ENCODE results near the gene ANO9. TPM values are rescaled to one million over a fixed set of nuclear protein-coding genes. Genes with fewer than 3 reads are reported as not detected.
A peak's percentile ranks its signal among the peaks of the same experiment; 100 is the strongest.

ANO9 gene
- total and polyA plus RNA-seq, 5 donors, result 0.14 to 0.46 (median 0.20) TPM

GRCh38 chr11:420054-420910 lies 21.5 kb downstream of the ANO9 start:
- H3K9me3 ChIP-seq (ENCODE audit: control insufficient read depth, low read length), result no peaks in the 10 kb centered on the region
- peak in 2 of 3 donors; percentile 31 to 55 for DNase-seq
- WGBS, result 56% methylated on average over 71 of the region's 71 CpGs
- H3K27ac ChIP-seq (ENCODE audit: low read length), result no peak overlapping the region
- H3K27me3 ChIP-seq (ENCODE audit: control insufficient read depth, insufficient read depth), result no peaks in the 10 kb centered on the region
- no peak overlapping the region for H3K4me3 ChIP-seq (ENCODE audit: low read length)
- intact Hi-C loops (cut with DNase I), result loop anchor here in 1 of 4 donors (10.0 kb wide), 1 partner anchor 865 kb away; no protein-coding TSS in a partner anchor
- no peak for ATAC-seq
- H3K4me1 ChIP-seq (ENCODE audit: control insufficient read depth, insufficient read depth, low read length), result no peaks in the 10 kb centered on the region

DNA sequence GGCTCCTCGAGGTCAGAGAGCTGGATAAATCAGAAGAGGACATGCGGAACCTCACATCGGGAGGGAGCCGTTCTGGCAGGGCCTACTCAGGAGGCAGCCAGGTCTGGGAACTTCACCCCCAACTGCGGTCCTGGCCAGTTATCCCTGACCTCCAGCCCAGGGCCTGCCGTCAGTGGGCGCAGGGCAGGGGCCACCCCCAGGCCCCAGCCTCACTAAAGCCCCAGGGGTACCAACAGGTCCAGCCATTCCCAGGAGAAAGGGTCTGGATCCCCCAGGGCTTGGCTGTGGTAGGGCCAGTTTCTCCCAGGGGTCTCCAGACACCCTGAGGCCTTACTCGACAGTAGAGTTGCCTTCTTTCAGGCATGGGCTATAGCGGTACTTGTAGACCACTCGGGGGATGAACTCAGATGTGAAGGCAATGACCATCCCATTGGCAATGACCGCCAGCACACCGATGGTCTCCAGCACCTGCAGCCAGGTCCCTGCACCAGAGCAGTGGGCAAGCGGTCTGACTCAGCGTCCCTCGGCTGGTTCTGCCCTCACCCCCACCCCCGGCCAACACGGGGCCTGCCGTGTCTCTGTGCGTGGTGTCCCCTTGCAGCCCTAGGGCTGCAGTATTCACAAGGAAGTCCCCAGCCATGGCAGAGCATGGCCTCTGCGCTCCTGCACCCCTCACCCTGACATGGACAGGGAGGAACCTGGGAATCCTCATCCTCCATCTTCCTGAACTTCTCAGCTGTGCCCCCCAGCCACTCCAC lies 22.4 kb downstream of the ANO9 start:
- Histone ChIP-seq H3K9me3 (ENCODE audit: control insufficient read depth, low read length) (no peaks in the 10 kb centered on the region), H3K4me1 (ENCODE audit: control insufficient read depth, insufficient read depth, low read length) (no peaks in the 10 kb centered on the region), H3K4me3 (ENCODE audit: low read length) (no peak overlapping the region), H3K27ac (ENCODE audit: low read length) (no peak overlapping the region), H3K27me3 (ENCODE audit: control insufficient read depth, insufficient read depth) (no peaks in the 10 kb centered on the region)
- DNase-seq, result peak in 2 of 3 donors; percentile 43 to 44
- intact Hi-C loops (cut with DNase I), result loop anchor here in 1 of 4 donors (10.0 kb wide), 1 partner anchor 865 kb away; no protein-coding TSS in a partner anchor
- no peak for ATAC-seq
- 80% methylated on average over 20 of the region's 20 CpGs for WGBS

- Histone ChIP-seq H3K4me3 (ENCODE audit: low read length) (no peak overlapping the region), H3K27me3 (ENCODE audit: control insufficient read depth, insufficient read depth) (no peaks in the 10 kb centered on the region), H3K27ac (ENCODE audit: low read length) (no peak overlapping the region), H3K9me3 (ENCODE audit: control insufficient read depth, low read length) (no peaks in the 10 kb centered on the region), H3K4me1 (ENCODE audit: control insufficient read depth, insufficient read depth, low read length) (no peaks in the 10 kb centered on the region)
- DNase-seq, result peak in 2 of 3 donors; percentile 46 to 58
- 83% methylated on average over 30 of the region's 30 CpGs for WGBS
- intact Hi-C loops (cut with DNase I), result no loop called here
- no peak for ATAC-seq
Measured at GRCh38 chr11:418343-419247, 23.2 kb downstream of the ANO9 start.

DNA sequence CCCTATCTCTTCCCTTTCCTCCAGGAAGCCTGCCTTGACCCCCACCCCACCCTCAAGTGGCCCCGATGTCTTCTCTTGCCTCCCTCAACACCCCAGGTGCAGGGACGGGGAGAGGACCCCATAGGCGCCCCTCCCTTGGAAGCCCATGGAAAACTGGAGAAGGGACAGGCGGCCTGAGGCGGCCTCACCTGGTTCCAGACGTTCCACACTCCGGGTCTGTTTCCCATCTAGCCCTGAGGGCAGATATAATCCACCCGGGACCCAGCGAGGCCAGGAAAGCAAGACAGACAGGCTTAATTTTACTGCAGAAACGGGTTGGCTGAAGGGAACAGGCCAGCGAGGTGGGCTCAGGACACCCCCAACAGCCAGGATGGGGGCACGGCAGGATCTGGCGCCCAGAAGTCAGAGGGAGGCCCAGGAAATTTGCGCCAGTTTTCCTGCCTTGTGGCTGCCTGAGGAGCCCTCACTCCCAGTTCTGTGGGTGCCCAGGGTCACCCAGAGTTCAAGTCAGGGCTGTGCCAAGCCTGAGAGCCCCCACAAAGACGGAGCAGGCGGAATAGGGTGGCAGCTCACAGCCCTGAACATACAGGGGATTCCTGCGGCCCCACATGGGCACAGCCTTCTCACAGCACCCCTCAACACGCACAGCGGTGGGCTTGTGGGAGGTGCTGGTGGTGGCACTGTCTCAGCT lies 24.0 kb downstream of the ANO9 start:
- H3K27me3 ChIP-seq (ENCODE audit: control insufficient read depth, insufficient read depth), result no peaks in the 10 kb centered on the region
- peak overlapping the region; percentile 41 for H3K4me3 ChIP-seq (ENCODE audit: low read length)
- H3K27ac ChIP-seq (ENCODE audit: low read length), result no peak overlapping the region
- 57% methylated on average over 19 of the region's 19 CpGs for WGBS
- intact Hi-C loops (cut with DNase I), result no loop called here
- peak in 2 of 3 donors; percentile 7 to 26 for DNase-seq
- H3K9me3 ChIP-seq (ENCODE audit: control insufficient read depth, low read length), result no peaks in the 10 kb centered on the region
- no peak for ATAC-seq
- no peaks in the 10 kb centered on the region for H3K4me1 ChIP-seq (ENCODE audit: control insufficient read depth, insufficient read depth, low read length)

- no peaks in the 10 kb centered on the region for H3K27me3 ChIP-seq (ENCODE audit: control insufficient read depth, insufficient read depth)
- intact Hi-C loops (cut with DNase I), result no loop called here
- ATAC-seq (peak; percentile 64 to 75), DNase-seq (peak; percentile 62 to 86 (median 84))
- 2% methylated on average over 97 of the region's 97 CpGs for WGBS
- no peaks in the 10 kb centered on the region for H3K4me1 ChIP-seq (ENCODE audit: control insufficient read depth, insufficient read depth, low read length)
- H3K27ac ChIP-seq (ENCODE audit: low read length), result peak overlapping the region; percentile 65
- no peaks in the 10 kb centered on the region for H3K9me3 ChIP-seq (ENCODE audit: control insufficient read depth, low read length)
- H3K4me3 ChIP-seq (ENCODE audit: low read length), result peak overlapping the region; percentile 41
Measured at GRCh38 chr11:416757-417621, 24.8 kb downstream of the ANO9 start.

DNA sequence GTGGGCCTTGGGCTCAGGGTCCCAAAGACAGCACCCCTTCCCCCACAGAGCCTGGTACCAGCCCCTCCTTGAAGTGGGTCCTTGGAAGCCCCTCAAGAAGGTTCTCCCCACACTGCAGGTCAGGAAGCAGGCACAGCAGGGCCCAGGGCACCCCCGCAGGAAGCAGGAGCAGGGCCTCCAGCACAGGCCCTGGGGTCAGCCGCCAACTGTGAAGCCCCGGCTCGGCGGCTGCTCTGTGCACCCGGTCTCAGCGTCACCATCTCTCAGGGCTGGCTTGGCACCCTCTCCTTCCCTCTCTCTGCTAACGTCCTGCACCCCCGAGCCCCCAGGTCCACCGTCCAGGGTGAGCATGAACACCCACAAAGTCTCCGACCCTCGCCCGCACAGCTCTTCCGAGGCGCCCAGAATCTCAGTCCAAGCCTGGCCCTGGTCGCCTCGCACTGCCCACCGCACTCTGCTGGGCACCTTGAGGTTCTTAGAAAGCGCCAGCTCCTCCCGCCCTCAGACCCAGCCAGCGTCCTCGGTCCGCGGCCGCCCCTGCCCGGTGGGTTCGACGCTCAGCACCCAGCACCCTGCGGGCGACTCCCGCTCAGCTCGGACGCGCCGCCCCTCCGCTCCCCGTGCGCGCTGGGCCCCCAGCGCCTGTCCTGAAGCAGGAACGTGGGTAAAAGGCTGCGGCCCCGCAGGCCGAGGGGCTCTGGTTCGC lies 25.6 kb downstream of the ANO9 start:
- Histone ChIP-seq H3K27ac (ENCODE audit: low read length) (peak overlapping the region; percentile 65), H3K4me1 (ENCODE audit: control insufficient read depth, insufficient read depth, low read length) (no peaks in the 10 kb centered on the region), H3K9me3 (ENCODE audit: control insufficient read depth, low read length) (no peaks in the 10 kb centered on the region), H3K27me3 (ENCODE audit: control insufficient read depth, insufficient read depth) (no peaks in the 10 kb centered on the region), H3K4me3 (ENCODE audit: low read length) (peak overlapping the region; percentile 41)
- peak in 1 of 2 donors; percentile 3 for ATAC-seq
- WGBS, result 16% methylated on average over 45 of the region's 45 CpGs
- intact Hi-C loops (cut with DNase I), result no loop called here
- DNase-seq, result peak; percentile 10 to 61 (median 38)

DNA sequence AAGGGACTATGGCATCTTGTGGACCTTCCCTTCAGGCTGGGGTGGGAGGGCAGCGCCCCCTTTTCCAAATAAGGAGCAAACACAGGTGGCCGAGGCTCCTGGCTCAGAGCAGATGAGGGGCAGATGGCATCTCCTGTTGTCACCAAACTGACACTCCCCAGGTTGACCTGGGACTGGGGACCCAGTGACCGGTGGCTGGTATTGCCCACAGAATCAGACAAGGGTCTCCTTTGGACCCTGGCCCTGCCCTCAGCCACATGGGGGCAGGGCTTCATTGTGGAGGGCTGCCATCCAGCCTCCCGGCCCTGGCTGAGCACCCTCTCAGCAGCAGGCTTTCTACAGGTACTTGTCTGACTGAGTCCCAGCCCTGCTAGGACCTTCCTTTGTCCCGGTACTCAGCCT lies 26.2 kb downstream of the ANO9 start:
- Histone ChIP-seq H3K27me3 (ENCODE audit: control insufficient read depth, insufficient read depth) (no peaks in the 10 kb centered on the region), H3K4me1 (ENCODE audit: control insufficient read depth, insufficient read depth, low read length) (no peaks in the 10 kb centered on the region), H3K27ac (ENCODE audit: low read length) (peak overlapping the region; percentile 65), H3K4me3 (ENCODE audit: low read length) (peak overlapping the region; percentile 41), H3K9me3 (ENCODE audit: control insufficient read depth, low read length) (no peaks in the 10 kb centered on the region)
- intact Hi-C loops (cut with DNase I), result no loop called here
- DNase-seq (peak in 2 of 3 donors; percentile 37 to 50), ATAC-seq (no peak)
- 67% methylated on average over 5 of the region's 5 CpGs for WGBS

DNA sequence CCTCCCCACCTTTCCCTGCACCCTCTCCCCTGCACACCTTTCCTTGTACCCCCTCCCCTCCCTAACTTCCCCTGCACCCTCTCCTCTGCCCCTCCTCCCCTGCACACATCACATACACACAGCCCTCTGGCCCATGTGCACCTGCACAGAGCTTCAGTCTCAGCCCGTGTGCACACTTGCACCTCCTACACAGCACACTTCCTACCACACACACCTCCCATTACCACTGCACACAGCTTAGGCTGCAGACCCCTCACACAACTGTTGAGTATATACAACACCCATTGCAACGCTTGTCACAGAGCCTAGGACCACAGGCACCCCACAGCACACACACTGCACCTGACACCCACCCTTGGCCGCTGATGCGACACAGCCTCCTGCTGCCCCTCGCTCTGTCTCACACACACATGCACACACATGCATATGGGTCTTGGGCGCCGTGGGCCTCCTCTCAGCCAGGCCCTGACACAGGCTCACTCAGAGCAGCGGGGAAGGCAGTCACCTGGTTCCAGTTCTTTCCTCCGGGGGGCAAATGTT lies 27.4 kb downstream of the ANO9 start:
- no peaks in the 10 kb centered on the region for H3K27me3 ChIP-seq (ENCODE audit: control insufficient read depth, insufficient read depth)
- no peaks in the 10 kb centered on the region for H3K9me3 ChIP-seq (ENCODE audit: control insufficient read depth, low read length)
- intact Hi-C loops (cut with DNase I), result no loop called here
- DNase-seq, result no peak
- H3K4me1 ChIP-seq (ENCODE audit: control insufficient read depth, insufficient read depth, low read length), result no peaks in the 10 kb centered on the region
- 46% methylated on average over 9 of the region's 9 CpGs for WGBS
- H3K27ac ChIP-seq (ENCODE audit: low read length), result peak overlapping the region; percentile 55
- ATAC-seq, result no peak
- peak overlapping the region; percentile 50 for H3K4me3 ChIP-seq (ENCODE audit: low read length)
